ENCODE measurements around the gene SFXN5. TPM values are rescaled to one million over a fixed set of nuclear protein-coding genes. Genes with fewer than 3 reads are reported as not detected.

SFXN5 gene
- total and polyA plus RNA-seq, 2 experiments from 2014 or later: 10.0 to 16.4 TPM

GRCh38 chr2:73070643-73071359, 711 bp downstream of the SFXN5 start:
- peak overlapping the region; percentile 68 for H3K4me2 ChIP-seq (ENCODE audit: unreplicated experiment)
- peaks cover 48% of the 10 kb centered on the region for H3K79me2 ChIP-seq (ENCODE audit: insufficient read depth)
- peaks cover 9% of the 10 kb centered on the region; the same call in 1 of the 2 replicates for H3K4me1 ChIP-seq (ENCODE audit: insufficient read depth)
- peak overlapping the region; percentile 77 for H2AFZ ChIP-seq
- no peaks in the 10 kb centered on the region for H3K9me3 ChIP-seq (ENCODE audit: low read depth)
- H3K36me3 ChIP-seq (ENCODE audit: low read depth): no peaks in the 10 kb centered on the region
- no peaks in the 10 kb centered on the region for H3K27me3 ChIP-seq (replicated peaks; ENCODE audit: insufficient read depth)
- H3K9me2 ChIP-seq (ENCODE audit: insufficient read depth): no peaks in the 10 kb centered on the region
- H3F3A ChIP-seq (ENCODE audit: insufficient read depth): peaks cover 5% of the 10 kb centered on the region
- no peak for TF ChIP-seq EZH2 (IDR thresholded peaks at IDR 0.05; ENCODE audit: insufficient read depth, poor library complexity, severe bottlenecking)
- TF ChIP-seq EZH2phosphoT487 (IDR thresholded peaks at IDR 0.05; ENCODE audit: insufficient read depth, low read depth): no peak
- peak overlapping the region; percentile 89 for H3K9ac ChIP-seq
- H3K27ac ChIP-seq: peak overlapping the region; percentile 83
- peak overlapping the region; percentile 78 for H3K4me3 ChIP-seq
- H4K20me1 ChIP-seq (ENCODE audit: insufficient read depth): no peaks in the 10 kb centered on the region
- DNase-seq: peak; percentile 72
- in situ Hi-C loops (cut with MboI): no loop called here
- WGBS, 2 experiments (ENCODE audit: low coverage in 1 of 2, low lambda C conversion rate in 2 of 2, missing lambda C conversion rate in 2 of 2): 1% methylated on average over 39 to 69 of the region's 83 CpGs

GRCh38 chr2:73069855-73070642, 1.5 kb downstream of the SFXN5 start:
- Histone ChIP-seq H3K79me2 (ENCODE audit: insufficient read depth) (peaks cover 55% of the 10 kb centered on the region), H3K9me3 (ENCODE audit: low read depth) (no peaks in the 10 kb centered on the region), H3K9me2 (ENCODE audit: insufficient read depth) (no peaks in the 10 kb centered on the region), H3K9ac (peak overlapping the region; percentile 89), H4K20me1 (ENCODE audit: insufficient read depth) (no peaks in the 10 kb centered on the region), H2AFZ (peak overlapping the region; percentile 77), H3K4me3 (peak overlapping the region; percentile 78), H3K4me1 (ENCODE audit: insufficient read depth) (peaks cover 15% of the 10 kb centered on the region; the same call in 1 of the 2 replicates), H3K27me3 (replicated peaks; ENCODE audit: insufficient read depth) (no peaks in the 10 kb centered on the region), H3K36me3 (ENCODE audit: low read depth) (no peaks in the 10 kb centered on the region), H3F3A (ENCODE audit: insufficient read depth) (peaks cover 8% of the 10 kb centered on the region), H3K4me2 (ENCODE audit: unreplicated experiment) (peak overlapping the region; percentile 68), H3K27ac (peak overlapping the region; percentile 83)
- DNase-seq: peak; percentile 59
- 6 to 7% methylated on average over 27 to 29 of the region's 29 CpGs for WGBS, 2 experiments (ENCODE audit: low coverage in 1 of 2, low lambda C conversion rate in 2 of 2, missing lambda C conversion rate in 2 of 2)
- TF ChIP-seq EZH2 (IDR thresholded peaks at IDR 0.05; ENCODE audit: insufficient read depth, poor library complexity, severe bottlenecking) (no peak), EZH2phosphoT487 (IDR thresholded peaks at IDR 0.05; ENCODE audit: insufficient read depth, low read depth) (no peak)
- in situ Hi-C loops (cut with MboI): no loop called here

- H3K27ac ChIP-seq: no peak overlapping the region
- DNase-seq: peak; percentile 47
- H3K4me3 ChIP-seq: peak overlapping the region; percentile 78
- H3K79me2 ChIP-seq (ENCODE audit: insufficient read depth): peaks cover 62% of the 10 kb centered on the region
- peak overlapping the region; percentile 68 for H3K4me2 ChIP-seq (ENCODE audit: unreplicated experiment)
- TF ChIP-seq EZH2 (IDR thresholded peaks at IDR 0.05; ENCODE audit: insufficient read depth, poor library complexity, severe bottlenecking) (no peak), EZH2phosphoT487 (IDR thresholded peaks at IDR 0.05; ENCODE audit: insufficient read depth, low read depth) (no peak)
- no peaks in the 10 kb centered on the region for H4K20me1 ChIP-seq (ENCODE audit: insufficient read depth)
- H3K9me2 ChIP-seq (ENCODE audit: insufficient read depth): no peaks in the 10 kb centered on the region
- H3K9ac ChIP-seq: peak overlapping the region; percentile 89
- 64 to 69% methylated on average over 6 to 7 of the region's 7 CpGs for WGBS, 2 experiments (ENCODE audit: low coverage in 1 of 2, low lambda C conversion rate in 2 of 2, missing lambda C conversion rate in 2 of 2)
- H2AFZ ChIP-seq: peak overlapping the region; percentile 77
- peaks cover 16% of the 10 kb centered on the region for H3F3A ChIP-seq (ENCODE audit: insufficient read depth)
- H3K27me3 ChIP-seq (replicated peaks; ENCODE audit: insufficient read depth): no peaks in the 10 kb centered on the region
- H3K4me1 ChIP-seq (ENCODE audit: insufficient read depth): peaks cover 23% of the 10 kb centered on the region
- H3K36me3 ChIP-seq (ENCODE audit: low read depth): no peaks in the 10 kb centered on the region
- H3K9me3 ChIP-seq (ENCODE audit: low read depth): no peaks in the 10 kb centered on the region
- in situ Hi-C loops (cut with MboI): no loop called here
Observed at GRCh38 chr2:73069041-73069854, 2.3 kb downstream of the SFXN5 start.

- Histone ChIP-seq H3K4me3 (no peak overlapping the region), H3K9me2 (ENCODE audit: insufficient read depth) (no peaks in the 10 kb centered on the region), H3K4me1 (ENCODE audit: insufficient read depth) (peaks cover 33% of the 10 kb centered on the region), H4K20me1 (ENCODE audit: insufficient read depth) (no peaks in the 10 kb centered on the region), H3K79me2 (ENCODE audit: insufficient read depth) (peaks cover 62% of the 10 kb centered on the region), H2AFZ (no peak overlapping the region), H3K27ac (no peak overlapping the region), H3K27me3 (replicated peaks; ENCODE audit: insufficient read depth) (no peaks in the 10 kb centered on the region), H3K36me3 (ENCODE audit: low read depth) (no peaks in the 10 kb centered on the region), H3K9ac (no peak overlapping the region), H3K9me3 (ENCODE audit: low read depth) (no peaks in the 10 kb centered on the region), H3F3A (ENCODE audit: insufficient read depth) (peaks cover 27% of the 10 kb centered on the region), H3K4me2 (ENCODE audit: unreplicated experiment) (no peak overlapping the region)
- in situ Hi-C loops (cut with MboI): no loop called here
- TF ChIP-seq EZH2phosphoT487 (IDR thresholded peaks at IDR 0.05; ENCODE audit: insufficient read depth, low read depth) (no peak), EZH2 (IDR thresholded peaks at IDR 0.05; ENCODE audit: insufficient read depth, poor library complexity, severe bottlenecking) (no peak)
- no peak for DNase-seq
- 96 to 98% methylated on average over 2 of the region's 2 CpGs for WGBS, 2 experiments (ENCODE audit: low coverage in 1 of 2, low lambda C conversion rate in 2 of 2, missing lambda C conversion rate in 2 of 2)
Observed at GRCh38 chr2:73068147-73068546, 3.4 kb downstream of the SFXN5 start.
